Prostate gland (tissue), 2 donors: ENCODE measurements around the gene MITD1. TPM values are rescaled to one million over a fixed set of nuclear protein-coding genes. Genes with fewer than 3 reads are reported as not detected.

ENCODE experiments used
- DNase-seq: peaks from one replicate; pipeline ENCODE4 v3.0.0-alpha.2; 2019; ENCODE audit warnings: low spot score
- H3K27ac ChIP-seq, 2 donors: fragments of 200-600 bp; sonication (generic); 2 replicates each; pipeline ENCODE4 v1.5.1; 2017 to 2019
- H3K27me3 ChIP-seq: fragments of 200-600 bp; sonication (generic); replicated peaks from 2 replicates; pipeline ENCODE4 v1.5.1; 2019; ENCODE audit not compliant: insufficient read depth
- H3K36me3 ChIP-seq, 2 donors: fragments of 200-600 bp; sonication (generic); 1 replicate in 1 of 2; 2 replicates in 1 of 2; pipeline versions ENCODE4 v1.5.1 to v1.8.1; 2017 to 2019
- H3K4me1 ChIP-seq: fragments of 200-600 bp; sonication (generic); replicated peaks from 2 replicates; pipeline ENCODE4 v1.5.1; 2019
- H3K4me3 ChIP-seq, 2 donors: fragments of 200-600 bp; sonication (generic); 2 replicates each; pipeline ENCODE4 v1.5.1; 2017 to 2019
- H3K9me3 ChIP-seq: fragments of 200-600 bp; sonication (generic); 2 replicates; pipeline ENCODE4 v1.5.1; 2017
- CTCF ChIP-seq, 4 experiments: fragments of 200-600 bp in 2 of 4; fragments of 450-650 bp in 2 of 4; sonication (generic) in 2 of 4; IDR thresholded peaks; 1 replicate in 3 of 4; 2 replicates in 1 of 4; pipeline ENCODE4 v1.5.1; 2016 to 2019; ENCODE audit warnings: antibody characterized with exemption in 4 of 4, mild to moderate bottlenecking in 2 of 4, moderate library complexity in 2 of 4
- POLR2A ChIP-seq: fragments of 450-650 bp; IDR thresholded peaks from one replicate; pipeline ENCODE4 v1.6.1; 2016; ENCODE audit warnings: antibody characterized with exemption, mild to moderate bottlenecking
- POLR2AphosphoS5 ChIP-seq: sonication (generic); formaldehyde crosslinking; IDR thresholded peaks from one replicate; pipeline ENCODE4 v1.6.1; 2017; ENCODE audit warnings: antibody characterized with exemption
- WGBS: methylation state at CpG from one replicate; pipeline ENCODE4 v1.1.5; 2018; 5-methylcytosine and 5-hydroxymethylcytosine counted together
- intact Hi-C: fragments of 100-400 bp; cut with DNase I; formaldehyde crosslinking; loops from one replicate; pipeline ENCODE4 v1.14.2; 2022
- total RNA-seq, 2 donors: library from RNA; depleted of rRNA; stranded (reverse); fragments of >200 nt; gene quantifications; one replicate each; pipeline ENCODE4 v1.1.0, GENCODE V29; 2016

The MITD1 gene
- total RNA-seq, 2 donors from 2014 or later: 16.0 to 28.7 TPM

DNA sequence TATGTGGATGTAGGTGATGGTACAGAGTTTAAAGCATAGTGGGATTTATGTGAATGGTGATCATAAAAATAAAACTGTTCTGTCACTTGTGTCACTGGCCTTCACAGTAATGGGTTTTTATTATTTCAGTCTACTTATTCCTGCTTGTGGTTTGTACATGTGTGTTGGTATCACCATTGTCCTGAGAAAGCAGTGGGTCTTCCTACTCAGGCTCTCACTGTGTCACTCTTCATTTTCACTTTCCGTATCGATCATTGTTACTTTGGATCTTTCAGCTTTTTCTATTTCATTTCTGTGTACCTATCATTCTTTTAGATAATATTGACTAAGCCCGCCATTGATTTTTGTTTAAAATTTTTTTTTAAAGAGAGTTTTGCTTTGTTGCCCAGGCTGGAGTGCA, 7.5 kb upstream of the MITD1 start:
- Histone ChIP-seq H3K9me3 (no peaks in the 10 kb centered on the region), H3K4me1 (no peaks in the 10 kb centered on the region), H3K4me3 (no peak overlapping the region), H3K36me3 (no peaks in the 10 kb centered on the region), H3K27ac (no peak overlapping the region), H3K27me3 (no peaks in the 10 kb centered on the region)
- TF ChIP-seq POLR2A (no peak), POLR2AphosphoS5 (no peak), CTCF (IDR thresholded peaks at IDR 0.05) (no peak)
- intact Hi-C loops: loop anchor here (10.0 kb wide), 1 partner anchor 306 kb away; the partner anchor contains the start of gene REV1
- 98% methylated on average over 3 of the region's 3 CpGs for WGBS
- DNase-seq: no peak

DNA sequence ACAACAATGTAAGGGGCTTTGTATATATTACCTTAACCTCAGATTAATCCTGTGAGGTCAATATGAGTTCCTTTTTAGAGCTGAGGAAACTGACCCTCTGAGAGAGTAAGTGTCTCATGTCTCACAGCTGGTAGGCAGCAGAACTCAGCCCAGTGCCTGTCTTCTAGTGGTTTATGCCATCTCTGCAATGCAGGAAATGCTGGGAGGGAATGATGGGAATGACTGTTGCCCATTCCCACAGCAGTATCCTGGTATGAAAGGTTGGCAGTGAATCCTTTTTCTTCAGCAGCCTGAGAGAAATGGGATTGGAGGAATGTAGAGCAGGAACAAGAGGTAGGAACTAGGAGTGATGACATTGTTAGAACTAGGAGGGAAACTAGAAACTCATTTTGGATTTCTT, 6.2 kb upstream of the MITD1 start:
- H3K36me3 ChIP-seq: no peaks in the 10 kb centered on the region
- no peak for DNase-seq
- intact Hi-C loops: loop anchor here (10.0 kb wide), 1 partner anchor 308 kb away; the partner anchor contains the start of gene REV1

DNA sequence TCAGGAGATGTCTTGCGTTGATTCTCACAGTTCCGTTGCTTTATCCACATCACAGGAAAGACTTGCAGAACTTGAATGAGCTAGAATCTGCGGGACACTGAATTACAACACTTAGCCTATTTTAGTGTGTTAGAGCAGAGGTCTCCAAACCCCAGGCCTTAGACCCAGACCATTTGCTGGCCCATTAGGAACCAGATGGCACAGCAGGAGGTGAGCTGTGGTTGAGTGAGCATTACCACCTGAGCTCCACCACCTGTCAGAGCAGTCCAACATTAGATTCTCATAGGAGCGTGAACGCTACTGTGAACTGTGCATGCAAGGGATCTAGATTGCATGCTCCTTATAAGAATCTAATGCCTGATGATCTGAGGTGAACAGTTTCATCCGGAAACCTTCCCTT, 4.0 kb upstream of the MITD1 start:
- intact Hi-C loops: loop anchor here (10.0 kb wide), 1 partner anchor 310 kb away; the partner anchor contains the start of gene REV1
- no peak for DNase-seq
- peaks cover 6% of the 10 kb centered on the region for H3K4me1 ChIP-seq
- H3K36me3 ChIP-seq: no peaks in the 10 kb centered on the region
- H3K4me3 ChIP-seq: no peak overlapping the region
- no peaks in the 10 kb centered on the region for H3K9me3 ChIP-seq
- 96% methylated on average over 6 of the region's 6 CpGs for WGBS
- no peak for TF ChIP-seq CTCF (IDR thresholded peaks at IDR 0.05)
- no peak for TF ChIP-seq POLR2A
- H3K27me3 ChIP-seq: no peaks in the 10 kb centered on the region
- no peak overlapping the region for H3K27ac ChIP-seq

More for the DNA sequence above, 6.2 kb upstream of the MITD1 start:
- no peak overlapping the region for H3K4me3 ChIP-seq
- TF ChIP-seq CTCF (IDR thresholded peaks at IDR 0.05) (no peak), POLR2AphosphoS5 (no peak), POLR2A (no peak)
- H3K27me3 ChIP-seq: no peaks in the 10 kb centered on the region
- H3K4me1 ChIP-seq: peaks cover under 1% of the 10 kb centered on the region
- H3K27ac ChIP-seq: no peak overlapping the region
- H3K9me3 ChIP-seq: no peaks in the 10 kb centered on the region

DNA sequence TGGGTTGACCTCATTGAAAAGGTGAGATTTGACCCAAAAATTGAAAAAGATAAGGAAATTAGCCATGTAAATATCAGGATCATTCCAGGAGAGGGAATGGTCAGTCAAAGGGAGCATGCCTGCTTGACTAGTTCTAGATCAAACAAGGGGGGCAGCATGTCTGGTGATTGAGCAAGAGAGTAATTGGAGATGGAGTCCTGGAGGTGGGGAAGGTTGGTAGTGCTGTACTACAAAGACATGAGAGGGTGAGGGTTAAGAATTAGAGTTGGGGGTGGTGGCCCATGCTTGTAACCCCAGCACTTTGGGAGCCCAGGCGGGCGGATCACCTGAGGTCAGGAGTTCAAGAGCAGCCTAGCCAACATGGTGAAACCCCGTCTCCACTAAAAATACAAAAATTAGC, 2.2 kb upstream of the MITD1 start:
- TF ChIP-seq POLR2AphosphoS5: no peak
- TF ChIP-seq CTCF (IDR thresholded peaks at IDR 0.05): no peak
- no peak for TF ChIP-seq POLR2A
- WGBS: 90% methylated on average over 3 of the region's 3 CpGs
- intact Hi-C loops: loop anchor here (10.0 kb wide), 1 partner anchor 312 kb away; the partner anchor contains the start of gene REV1
- Histone ChIP-seq H3K9me3 (no peaks in the 10 kb centered on the region), H3K27ac (no peak overlapping the region), H3K4me1 (peaks cover 6% of the 10 kb centered on the region), H3K27me3 (no peaks in the 10 kb centered on the region), H3K4me3 (no peak overlapping the region), H3K36me3 (no peaks in the 10 kb centered on the region)
- DNase-seq: no peak

DNA sequence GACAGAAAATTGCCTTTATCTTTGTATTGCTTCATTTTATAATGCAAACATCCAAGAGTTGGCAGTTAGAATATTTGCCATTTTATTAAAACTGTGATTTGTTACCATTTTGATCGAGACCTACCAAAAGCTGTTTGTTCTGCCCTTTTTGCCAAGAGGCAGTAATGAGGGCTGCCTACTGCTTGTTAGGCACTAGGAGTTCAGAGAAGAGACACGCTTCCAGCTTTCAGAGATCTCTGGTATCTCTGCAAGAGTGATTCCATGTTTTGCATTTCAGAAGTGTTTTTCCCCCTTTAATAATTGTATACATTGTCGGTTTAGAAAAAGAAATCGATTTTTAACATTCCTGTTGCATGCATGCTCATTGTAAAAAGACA, 754 bp upstream of the MITD1 start:
- H3K4me3 ChIP-seq: peak overlapping the region; percentile 65 to 78
- intact Hi-C loops: loop anchor here (2.0 to 10.0 kb wide), 2 partner anchors 155 to 313 kb away; partner anchors contain the start of genes EIF5B, REV1 and TXNDC9
- H3K36me3 ChIP-seq: no peaks in the 10 kb centered on the region
- DNase-seq: no peak
- peaks cover 6% of the 10 kb centered on the region for H3K4me1 ChIP-seq
- peak overlapping the region; percentile 52 to 66 for H3K27ac ChIP-seq
- H3K9me3 ChIP-seq: no peaks in the 10 kb centered on the region
- H3K27me3 ChIP-seq: no peaks in the 10 kb centered on the region
- WGBS: 2% methylated on average over 4 of the region's 4 CpGs
- TF ChIP-seq POLR2A: no peak
- TF ChIP-seq POLR2AphosphoS5: no peak
- TF ChIP-seq CTCF (IDR thresholded peaks at IDR 0.05): no peak
